Mesenteric fat pad (tissue), 1 donor: ENCODE measurements around the gene MLH1. TPM values are rescaled to one million over a fixed set of nuclear protein-coding genes. Genes with fewer than 3 reads are reported as not detected.

Experiments used
- DNase-seq: peaks from one replicate; pipeline ENCODE4 v3.0.0-alpha.2; 2020; ENCODE audit warnings: low spot score
- total RNA-seq: library from RNA; stranded (reverse); fragmentation: NEBNext Ultra II Directional; extraction: Animal tissue kit (Norgen Biotek cat#: 25700); gene quantifications from one replicate; pipeline ENCODE4 v1.2.1, GENCODE V29; 2021
- donor health status: DM: yes; HTN: yes; CAD: no.

Gene MLH1
- total RNA-seq, 1 donor from 2014 or later = 25.0 TPM

DNA sequence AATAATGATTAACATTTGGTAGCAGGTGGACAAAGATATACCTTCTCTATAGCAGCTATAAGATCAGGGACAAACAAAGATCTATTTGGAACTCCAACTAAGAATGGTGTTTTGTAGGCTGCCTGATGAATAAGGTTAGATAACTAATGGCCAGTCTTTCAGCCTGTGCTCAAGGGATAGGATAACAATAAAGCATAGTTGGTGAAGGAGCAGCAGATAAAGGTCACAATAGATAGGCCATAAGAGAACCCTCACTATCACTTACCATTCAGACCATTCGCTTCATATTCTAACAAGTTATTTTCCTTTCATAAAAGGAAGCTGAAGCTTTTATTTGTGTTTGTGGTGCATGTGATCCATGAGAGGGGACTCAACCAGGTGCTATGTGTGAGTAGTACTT is 20.2 kb upstream of the MLH1 start:
- no peak for DNase-seq

DNA sequence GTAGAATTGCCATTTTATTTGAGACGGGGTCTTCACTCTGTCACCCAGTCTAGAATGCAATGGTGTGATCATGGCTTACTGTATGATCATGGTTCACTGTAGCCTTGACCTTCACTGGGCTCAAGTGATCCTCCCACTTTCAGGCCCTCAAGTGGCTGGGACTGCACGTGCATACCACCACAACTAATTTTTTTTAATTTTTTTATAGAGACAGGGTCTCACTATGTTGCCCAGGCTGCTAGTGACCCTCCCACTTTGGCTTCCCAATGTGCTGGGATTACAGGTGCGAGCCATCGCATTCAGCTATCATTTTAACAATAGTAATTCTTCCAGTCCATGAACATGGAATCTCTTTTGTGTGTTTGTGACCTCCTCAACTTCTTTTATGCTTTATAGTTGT is 12.3 kb upstream of the MLH1 start:
- DNase-seq = no peak

DNA sequence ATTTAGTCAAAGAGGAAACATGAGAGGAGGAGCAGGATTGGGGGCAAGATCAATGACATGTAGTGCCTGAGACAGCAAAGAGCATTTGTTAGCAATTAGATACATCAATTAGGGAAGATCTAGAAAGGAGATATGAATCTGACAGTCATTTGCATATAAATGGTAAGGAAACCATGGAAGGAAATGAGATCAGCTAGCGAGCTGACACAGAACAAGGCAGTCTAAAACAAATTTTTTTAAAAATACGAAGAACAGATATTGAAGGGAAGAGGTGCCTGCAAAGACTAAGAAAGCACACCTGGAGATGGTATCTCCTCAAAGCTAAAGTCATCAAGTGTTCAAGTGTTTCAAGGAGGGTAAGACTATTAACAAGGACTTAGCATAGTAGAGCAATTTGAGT is 5.0 kb upstream of the MLH1 start:
- DNase-seq = no peak

DNA sequence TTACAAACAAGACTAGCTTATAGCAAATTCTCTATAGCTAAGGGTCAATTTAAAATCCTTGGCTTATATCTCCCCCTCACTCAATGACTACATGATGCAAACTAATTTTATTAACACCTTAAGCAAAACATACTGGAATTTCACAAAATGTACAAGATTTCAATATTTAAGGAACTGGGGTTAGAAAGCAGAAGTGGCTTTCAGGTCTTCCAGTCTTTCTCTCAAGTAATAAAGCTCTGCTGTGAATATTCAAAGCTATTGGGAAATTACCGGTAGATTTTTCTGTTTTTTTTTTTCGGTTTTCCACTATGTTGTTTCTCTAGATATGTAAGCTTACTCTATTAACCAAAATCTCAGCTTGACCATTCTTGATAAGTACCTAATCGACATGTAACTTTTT is 4.3 kb upstream of the MLH1 start:
- no peak for DNase-seq

DNA sequence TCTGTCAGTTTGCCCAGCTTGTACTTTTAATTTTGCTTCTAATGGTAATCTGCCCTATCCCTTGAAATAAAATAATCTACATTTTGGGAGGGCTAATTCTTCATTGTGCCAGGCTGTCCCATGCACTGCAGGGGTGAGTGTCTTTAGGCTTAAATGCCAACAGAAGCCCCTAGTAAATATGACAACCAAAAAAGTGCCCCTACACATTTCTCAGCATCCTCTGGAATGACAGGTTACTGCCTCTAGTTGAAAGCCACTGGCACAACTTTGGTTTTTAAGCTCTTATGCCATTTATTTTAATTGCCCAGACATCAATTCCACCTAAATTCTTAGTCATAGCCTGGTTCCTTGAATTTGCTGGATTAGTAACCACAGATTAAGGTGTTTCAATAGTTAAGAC is 3.8 kb upstream of the MLH1 start:
- DNase-seq = no peak

DNA sequence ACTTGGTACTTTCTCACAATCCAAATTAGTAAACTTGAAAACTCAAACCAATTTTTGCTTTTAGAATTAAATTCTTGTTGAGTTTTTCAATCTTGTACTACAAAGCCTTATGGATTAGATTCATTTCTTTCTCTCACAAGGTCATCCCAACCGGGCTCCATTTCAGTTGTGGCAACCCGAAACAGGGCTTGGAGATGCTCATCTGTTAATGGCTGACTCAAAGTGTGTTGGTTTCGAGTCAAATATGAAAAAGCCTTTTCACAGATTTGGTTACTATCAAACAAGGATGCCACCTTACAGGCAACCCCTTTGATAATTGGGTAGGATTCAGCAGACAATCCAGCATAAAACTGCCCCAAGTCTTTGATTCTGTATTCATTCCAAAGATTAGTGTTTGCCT is 2.2 kb upstream of the MLH1 start:
- no peak for DNase-seq

DNA sequence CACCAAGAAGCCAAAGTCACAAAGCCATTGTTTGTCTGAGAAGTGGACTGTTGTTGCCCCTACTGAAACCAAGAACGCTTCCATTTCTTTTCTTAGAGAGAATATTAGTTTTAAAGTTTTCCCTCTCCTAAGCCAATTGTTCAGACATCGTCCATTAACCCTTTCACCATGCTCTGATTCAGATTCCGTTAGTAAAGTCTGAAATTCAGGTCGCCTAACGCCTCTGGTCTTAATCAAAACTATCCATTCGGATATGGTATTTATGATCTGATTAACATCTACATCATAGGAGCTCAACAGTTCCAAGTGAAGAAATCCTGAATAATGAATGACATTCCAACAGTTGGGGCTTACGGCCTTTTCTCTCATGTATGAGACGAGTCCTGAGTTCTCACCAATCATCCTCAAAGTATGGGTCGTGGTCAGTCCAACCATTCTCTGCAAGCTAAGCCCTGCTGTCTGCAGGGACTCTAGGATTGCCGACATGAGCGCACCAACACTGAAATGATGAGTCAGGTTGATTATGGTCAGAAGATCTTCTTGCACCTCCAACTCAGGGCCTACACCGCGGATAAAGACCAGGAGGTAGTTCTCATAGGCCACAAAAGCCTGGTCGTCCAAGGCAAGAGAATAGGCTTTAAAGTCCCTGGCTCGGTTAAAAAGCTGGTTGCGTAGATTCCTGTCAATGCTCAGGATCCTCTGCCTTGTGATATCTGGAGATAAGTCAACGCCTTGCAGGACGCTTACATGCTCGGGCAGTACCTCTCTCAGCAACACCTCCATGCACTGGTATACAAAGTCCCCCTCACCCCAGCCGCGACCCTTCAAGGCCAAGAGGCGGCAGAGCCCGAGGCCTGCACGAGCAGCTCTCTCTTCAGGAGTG is 1.2 kb upstream of the MLH1 start:
- DNase-seq = no peak

DNA sequence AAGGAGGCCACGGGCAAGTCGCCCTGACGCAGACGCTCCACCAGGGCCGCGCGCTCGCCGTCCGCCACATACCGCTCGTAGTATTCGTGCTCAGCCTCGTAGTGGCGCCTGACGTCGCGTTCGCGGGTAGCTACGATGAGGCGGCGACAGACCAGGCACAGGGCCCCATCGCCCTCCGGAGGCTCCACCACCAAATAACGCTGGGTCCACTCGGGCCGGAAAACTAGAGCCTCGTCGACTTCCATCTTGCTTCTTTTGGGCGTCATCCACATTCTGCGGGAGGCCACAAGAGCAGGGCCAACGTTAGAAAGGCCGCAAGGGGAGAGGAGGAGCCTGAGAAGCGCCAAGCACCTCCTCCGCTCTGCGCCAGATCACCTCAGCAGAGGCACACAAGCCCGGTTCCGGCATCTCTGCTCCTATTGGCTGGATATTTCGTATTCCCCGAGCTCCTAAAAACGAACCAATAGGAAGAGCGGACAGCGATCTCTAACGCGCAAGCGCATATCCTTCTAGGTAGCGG is 452 bp upstream of the MLH1 start, which contains the start of gene EPM2AIP1:
TSS of gene EPM2AIP1 (minus strand) at position 326 of the 520 bp plus-strand sequence. CDS start at position 272, 54 bp downstream.
- no peak for DNase-seq

DNA sequence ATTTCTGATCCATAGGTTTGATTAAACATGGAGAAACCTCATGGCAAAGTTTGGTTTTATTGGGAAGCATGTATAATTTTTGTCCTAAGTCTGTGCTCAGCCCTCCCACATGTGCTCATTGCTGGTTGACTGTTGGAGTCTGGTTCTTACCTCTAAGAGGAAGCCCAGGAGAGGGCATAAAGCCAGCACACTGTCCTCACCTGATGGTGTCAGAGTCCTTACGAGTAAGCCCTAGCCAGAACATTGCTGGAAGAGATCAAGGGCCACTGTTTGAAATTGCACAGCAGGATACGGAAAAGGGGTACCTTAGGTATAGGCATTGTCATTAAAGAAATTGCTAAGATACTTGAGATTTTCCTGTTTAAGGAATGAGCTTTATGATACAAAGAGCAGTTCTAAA is 21.3 kb downstream of the MLH1 start:
- DNase-seq = no peak

DNA sequence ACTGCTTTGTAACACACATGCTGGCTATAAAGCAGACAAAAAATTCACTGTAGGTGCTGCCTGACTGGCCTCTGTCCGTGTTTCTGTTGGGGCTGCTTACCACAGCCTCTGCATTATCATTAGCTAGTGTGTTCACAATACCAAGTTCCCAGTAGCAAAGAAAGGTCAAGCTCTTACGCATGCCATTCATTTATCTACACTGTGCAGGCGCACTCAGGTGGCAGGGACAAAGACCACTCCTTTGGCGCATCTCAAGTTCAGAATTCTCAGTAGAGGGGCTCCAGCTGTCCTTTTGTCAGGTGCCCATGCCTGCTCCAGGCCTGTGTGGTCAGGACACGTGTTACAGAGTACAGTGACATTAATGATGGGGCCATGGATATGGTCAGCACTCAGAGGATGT is 22.3 kb downstream of the MLH1 start:
- DNase-seq = no peak

DNA sequence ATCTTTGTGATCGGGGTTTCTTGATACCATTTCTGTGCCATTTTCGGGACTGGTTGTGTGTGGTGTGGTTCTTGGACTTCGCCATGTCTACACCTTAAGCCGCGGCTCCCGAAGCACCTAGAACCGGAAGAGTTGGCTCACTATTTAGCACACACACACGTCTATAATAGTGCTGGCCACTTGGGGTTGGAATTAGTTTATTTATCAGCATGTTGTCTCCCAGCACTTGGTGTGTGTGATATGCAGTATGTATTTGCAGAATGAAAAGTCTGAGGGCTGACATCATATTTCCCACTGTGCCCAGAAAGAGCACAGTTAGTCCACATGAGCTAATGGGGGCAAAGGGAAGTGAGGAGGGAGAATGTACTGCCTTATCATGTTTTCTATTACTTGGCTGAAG is 23.6 kb downstream of the MLH1 start:
- no peak for DNase-seq

DNA sequence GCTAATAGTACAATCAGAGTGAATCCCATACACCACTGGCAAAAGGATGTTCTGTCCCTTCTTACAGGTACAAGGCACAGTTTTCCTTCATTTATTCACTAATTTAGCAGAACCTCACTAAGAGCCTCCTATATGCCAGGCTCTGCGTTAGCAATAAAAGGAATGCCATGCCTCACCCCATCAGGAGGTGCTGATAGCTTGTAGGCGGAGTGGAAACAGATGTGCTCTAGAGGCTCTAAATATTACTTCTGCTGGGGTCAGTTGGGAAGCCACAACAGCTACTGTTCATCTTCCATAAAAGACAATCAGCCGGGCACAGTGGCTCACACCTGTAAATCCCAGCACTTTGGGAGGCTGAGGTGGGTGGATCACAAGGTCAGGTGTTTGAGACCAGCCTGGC is 24.4 kb downstream of the MLH1 start:
- DNase-seq = no peak

DNA sequence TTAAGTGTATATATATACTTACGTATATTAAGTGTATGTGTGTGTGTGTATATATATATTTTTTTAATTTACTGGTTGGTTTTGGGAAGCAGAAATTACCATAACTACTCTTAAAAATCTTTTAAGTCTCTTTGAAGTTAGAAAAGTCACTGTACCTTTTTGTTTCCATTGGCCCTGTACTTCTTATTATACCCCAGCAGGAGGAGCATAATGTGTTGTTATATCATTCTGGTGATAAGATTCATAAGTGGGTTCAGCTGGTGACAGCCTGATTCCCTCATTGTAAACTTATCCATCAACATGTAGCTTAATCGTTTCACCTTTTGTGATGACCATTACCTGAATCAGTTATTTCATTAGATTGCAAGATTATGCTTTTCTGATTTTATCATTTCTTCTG is 30.8 kb downstream of the MLH1 start:
- no peak for DNase-seq

DNA sequence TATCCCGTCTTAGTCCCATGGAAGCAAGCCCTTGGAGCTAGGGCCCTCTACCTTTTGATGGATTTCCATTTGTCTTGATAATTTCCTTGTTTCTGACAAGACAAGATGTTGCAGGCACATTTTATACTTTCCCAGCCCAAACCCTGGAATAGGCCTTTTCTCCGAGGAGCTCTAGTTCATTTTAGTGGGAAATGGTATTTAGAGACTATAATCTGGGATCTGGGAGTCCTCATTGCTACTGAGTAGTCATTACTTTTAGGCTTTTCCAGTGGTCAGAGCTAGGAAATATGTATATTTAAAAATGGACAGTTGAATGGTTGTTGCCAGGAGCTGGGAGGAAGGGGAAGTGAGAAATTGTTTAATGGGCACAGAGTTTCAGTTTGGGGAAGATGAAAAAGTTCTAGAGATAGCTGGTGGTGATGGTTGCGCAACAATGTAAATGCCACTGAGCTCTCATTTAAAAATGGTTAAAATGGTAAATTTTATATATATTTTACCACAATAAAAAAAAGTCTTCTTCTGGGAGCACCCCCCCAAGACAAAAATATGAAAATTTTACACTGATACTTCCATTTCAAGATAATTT is 31.6 kb downstream of the MLH1 start:
- no peak for DNase-seq

DNA sequence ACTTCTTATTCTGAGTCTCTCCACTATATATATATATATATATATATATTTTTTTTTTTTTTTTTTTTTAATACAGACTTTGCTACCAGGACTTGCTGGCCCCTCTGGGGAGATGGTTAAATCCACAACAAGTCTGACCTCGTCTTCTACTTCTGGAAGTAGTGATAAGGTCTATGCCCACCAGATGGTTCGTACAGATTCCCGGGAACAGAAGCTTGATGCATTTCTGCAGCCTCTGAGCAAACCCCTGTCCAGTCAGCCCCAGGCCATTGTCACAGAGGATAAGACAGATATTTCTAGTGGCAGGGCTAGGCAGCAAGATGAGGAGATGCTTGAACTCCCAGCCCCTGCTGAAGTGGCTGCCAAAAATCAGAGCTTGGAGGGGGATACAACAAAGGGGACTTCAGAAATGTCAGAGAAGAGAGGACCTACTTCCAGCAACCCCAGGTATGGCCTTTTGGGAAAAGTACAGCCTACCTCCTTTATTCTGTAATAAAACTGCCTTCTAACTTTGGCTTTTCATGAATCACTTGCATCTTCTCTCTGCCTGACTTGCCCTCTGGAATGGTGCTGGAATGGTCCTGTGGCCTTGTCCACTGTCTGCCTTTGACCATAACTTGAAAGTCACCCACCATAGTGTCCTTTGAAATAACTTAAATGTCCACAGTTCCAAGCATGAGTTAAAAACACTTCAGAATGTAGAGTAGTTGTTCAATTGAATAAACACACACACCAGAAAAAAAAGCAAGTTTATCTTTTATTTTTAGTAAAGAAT is 32.4 kb downstream of the MLH1 start:
- DNase-seq = no peak

DNA sequence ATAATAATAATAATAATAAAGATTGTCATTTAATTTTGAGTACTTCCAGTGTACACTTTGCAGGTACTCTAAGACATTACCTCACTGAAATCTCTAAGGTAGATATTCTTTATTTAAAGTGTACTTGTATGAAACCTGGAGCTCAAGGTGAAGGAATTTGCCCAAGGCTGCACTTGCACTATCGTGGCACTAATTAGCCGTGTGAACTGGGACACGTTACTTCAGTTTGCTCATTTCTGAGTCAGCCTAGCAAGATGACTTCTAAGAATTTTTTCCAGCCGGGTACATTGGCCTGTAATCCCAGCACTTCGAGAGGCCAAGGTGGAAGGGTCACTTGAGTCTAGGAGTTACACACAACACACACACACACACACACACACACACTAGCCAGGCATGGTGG is 33.5 kb downstream of the MLH1 start:
- no peak for DNase-seq

DNA sequence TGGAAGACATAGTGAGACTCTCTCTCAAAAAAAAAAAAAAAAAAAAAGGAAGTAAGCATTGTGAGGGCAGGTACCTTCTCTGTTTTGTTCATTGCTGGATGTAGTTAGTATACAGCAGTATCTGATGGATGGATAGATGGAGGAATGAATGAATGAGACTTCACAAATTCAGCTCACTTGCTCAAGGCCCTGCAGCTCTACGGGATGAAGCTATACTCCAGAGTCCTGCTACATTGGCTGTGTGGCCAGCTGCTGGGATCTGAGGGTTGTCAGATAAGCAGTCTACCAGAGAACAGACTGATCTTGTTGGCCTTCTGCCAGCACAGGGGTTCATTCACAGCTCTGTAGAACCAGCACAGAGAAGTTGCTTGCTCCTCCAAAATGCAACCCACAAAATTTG is 35.0 kb downstream of the MLH1 start:
- DNase-seq = no peak

DNA sequence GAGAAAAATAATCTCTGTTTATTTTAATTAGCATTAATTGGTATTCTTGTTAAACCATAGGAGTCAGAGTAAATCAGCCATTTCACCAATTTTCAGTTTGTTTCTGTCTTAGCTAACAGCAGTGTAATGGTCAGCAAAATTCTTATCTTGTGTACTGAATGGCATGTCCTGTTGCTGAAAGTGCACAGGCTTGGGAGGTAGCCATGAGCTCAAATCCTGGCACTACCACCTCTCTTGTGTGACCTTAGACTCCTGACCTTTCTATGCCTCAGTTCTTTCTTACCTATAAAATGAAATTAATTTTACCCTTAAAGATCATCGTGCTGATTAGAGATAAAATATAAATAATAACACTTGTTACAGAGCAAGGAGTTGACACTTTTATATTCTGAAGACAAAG is 35.8 kb downstream of the MLH1 start:
- no peak for DNase-seq

DNA sequence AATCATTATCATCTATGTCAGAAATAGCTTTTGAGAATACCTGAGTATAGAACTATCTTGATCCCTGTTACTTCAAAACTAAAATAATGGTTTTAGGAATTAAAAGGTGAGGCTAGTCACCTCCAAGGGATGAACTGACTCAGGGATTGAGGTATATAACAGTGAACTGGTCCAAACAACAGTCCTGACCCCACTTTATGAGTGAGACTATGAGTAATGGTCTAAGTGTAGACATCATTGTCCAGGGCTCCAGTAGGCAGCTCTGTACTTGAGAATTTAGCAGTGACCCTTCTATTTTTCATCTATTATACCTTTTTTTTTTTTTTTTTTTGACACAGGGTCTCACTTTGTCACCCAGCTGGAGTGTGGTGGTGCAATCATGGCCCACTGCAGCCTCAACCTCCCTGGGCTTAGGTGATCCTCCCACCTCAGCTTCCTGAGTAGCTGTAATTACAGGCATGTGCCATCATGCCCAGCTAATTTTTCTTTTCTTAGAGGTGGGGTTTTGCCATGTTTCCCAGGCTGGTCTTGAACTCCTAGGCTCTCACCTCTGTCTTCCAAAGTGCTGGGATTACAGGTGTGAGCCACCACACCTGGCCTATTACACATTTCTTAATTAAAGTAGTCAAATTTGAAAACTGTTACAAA is 36.3 kb downstream of the MLH1 start:
- DNase-seq = no peak

DNA sequence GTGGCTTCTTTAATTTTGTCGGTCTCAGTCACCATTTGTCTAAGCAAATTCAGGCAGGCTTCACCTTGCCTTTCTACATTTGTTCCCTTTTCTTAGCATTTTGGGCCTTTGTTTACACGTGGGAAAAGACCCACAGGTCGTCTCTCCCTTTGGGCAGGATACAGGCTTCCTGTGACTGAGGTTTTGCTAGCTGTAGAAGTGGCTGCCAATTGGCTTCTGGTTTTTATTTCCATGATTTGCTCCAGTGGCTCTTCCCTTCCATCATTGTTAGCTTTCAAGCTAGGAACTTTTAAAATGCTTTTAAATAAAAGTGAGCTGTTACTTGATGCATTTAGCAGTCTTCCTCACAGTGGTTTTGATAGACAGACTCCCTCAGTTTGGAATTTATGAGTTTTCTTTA is 37.3 kb downstream of the MLH1 start:
- DNase-seq = no peak

DNA sequence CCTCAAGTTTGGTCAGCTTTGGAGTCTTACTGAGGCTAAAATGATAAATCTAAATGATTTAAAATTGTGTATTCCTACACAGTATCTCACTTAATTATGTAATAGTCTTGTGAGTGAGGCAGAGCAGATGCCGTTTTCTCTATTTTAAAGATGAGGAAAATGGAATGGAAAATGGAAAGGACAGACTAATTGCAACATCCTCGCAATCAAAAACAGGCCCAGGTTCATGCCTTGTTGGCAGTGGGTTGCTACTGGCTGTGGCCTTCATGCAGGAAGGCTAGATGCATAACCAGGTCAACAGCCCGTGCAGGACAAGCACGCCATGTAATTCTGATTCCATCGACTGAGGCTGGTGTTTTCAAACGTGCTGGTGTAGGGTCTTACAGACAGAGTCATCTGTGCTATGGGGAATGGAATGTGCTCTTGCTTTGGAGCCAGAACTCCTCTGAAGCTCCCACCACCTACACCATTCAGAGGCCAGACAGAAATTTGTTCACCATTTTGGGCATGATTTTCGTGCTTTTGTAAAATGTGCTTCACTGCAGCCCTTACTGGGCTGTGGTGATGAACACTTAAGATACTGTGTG is 37.9 kb downstream of the MLH1 start:
- DNase-seq = no peak
